Measurements from ENCODE around the gene ERP27.
A peak's percentile ranks its signal among the peaks of the same experiment; 100 is the strongest.

The ERP27 gene

GRCh38 chr12:14935031-14935430, 3.3 kb downstream of the ERP27 start:
- DNase-seq (ENCODE audit: low spot score), result no peak

- no peak for DNase-seq (ENCODE audit: low spot score)
These were observed 3.8 kb downstream of the ERP27 start for GRCh38 chr12:14934511-14934910.

- no peak for DNase-seq (ENCODE audit: low spot score)
These were observed 6.4 kb downstream of the ERP27 start for GRCh38 chr12:14931791-14932560.

- DNase-seq (ENCODE audit: low spot score), result no peak
These were observed 7.0 kb downstream of the ERP27 start for GRCh38 chr12:14931359-14931758.

GRCh38 chr12:14930299-14930698, 8.0 kb downstream of the ERP27 start:
- DNase-seq (ENCODE audit: low spot score), result no peak

- no peak for DNase-seq (ENCODE audit: low spot score)
These were observed 9.4 kb downstream of the ERP27 start for GRCh38 chr12:14928931-14929330.

- no peak for DNase-seq (ENCODE audit: low spot score)
These were observed 11.1 kb downstream of the ERP27 start for GRCh38 chr12:14927267-14927666.

GRCh38 chr12:14924541-14924940, 13.8 kb downstream of the ERP27 start:
- no peak for DNase-seq (ENCODE audit: low spot score)

GRCh38 chr12:14923944-14924343, 14.4 kb downstream of the ERP27 start:
- DNase-seq (ENCODE audit: low spot score), result no peak

GRCh38 chr12:14921218-14921617, 17.1 kb downstream of the ERP27 start:
- peak; percentile 56 for DNase-seq (ENCODE audit: low spot score)

GRCh38 chr12:14920475-14921126, 17.7 kb downstream of the ERP27 start:
- DNase-seq (ENCODE audit: low spot score), result peak; percentile 66

- no peak for DNase-seq (ENCODE audit: low spot score)
These were observed 18.9 kb downstream of the ERP27 start for GRCh38 chr12:14919455-14919854.

GRCh38 chr12:14915736-14916135, 22.6 kb downstream of the ERP27 start:
- no peak for DNase-seq (ENCODE audit: low spot score)

GRCh38 chr12:14913381-14913781, 25.0 kb downstream of the ERP27 start:
- no peak for DNase-seq (ENCODE audit: low spot score)

- DNase-seq (ENCODE audit: low spot score), result no peak
These were observed 27.2 kb downstream of the ERP27 start for GRCh38 chr12:14911131-14911530.

- DNase-seq (ENCODE audit: low spot score), result no peak
These were observed 28.0 kb downstream of the ERP27 start for GRCh38 chr12:14910090-14910915.

- no peak for DNase-seq (ENCODE audit: low spot score)
These were observed 30.4 kb downstream of the ERP27 start for GRCh38 chr12:14907953-14908352.

- no peak for DNase-seq (ENCODE audit: low spot score)
These were observed 32.2 kb downstream of the ERP27 start for GRCh38 chr12:14906114-14906513.

GRCh38 chr12:14905269-14906004, 32.9 kb downstream of the ERP27 start:
- DNase-seq (ENCODE audit: low spot score), result no peak

GRCh38 chr12:14904854-14905253, 33.5 kb downstream of the ERP27 start:
- no peak for DNase-seq (ENCODE audit: low spot score)

- DNase-seq (ENCODE audit: low spot score), result no peak
These were observed 34.8 kb downstream of the ERP27 start for GRCh38 chr12:14903386-14904098.
